ENCODE measurements around the gene GYPC.

- no peak for TF ChIP-seq CTCF (IDR thresholded peaks at IDR 0.05)
- TF ChIP-seq ZFX (IDR thresholded peaks at IDR 0.05; ENCODE audit: borderline replicate concordance) = no peak
These were observed 2.5 kb downstream of the GYPC start for GRCh38 chr2:126658319-126658904.
